ENCODE results near the gene ITGB1. TPM values are rescaled to one million over a fixed set of nuclear protein-coding genes. Genes with fewer than 3 reads are reported as not detected.
A peak's percentile ranks its signal among the peaks of the same experiment; 100 is the strongest.

ITGB1 gene
- total RNA-seq, 1 donor from 2014 or later: 542 TPM

GRCh38 chr10:32955299-32955772 lies 2.7 kb downstream of the ITGB1 start:
- H3K4me1 ChIP-seq: peaks cover 96% of the 10 kb centered on the region
- no peaks in the 10 kb centered on the region for H3K36me3 ChIP-seq
- H3K27ac ChIP-seq (replicated peaks): peak overlapping the region; percentile 99
- no peaks in the 10 kb centered on the region for H3K9me3 ChIP-seq (replicated peaks)
- no peak for DNase-seq
- no peak for TF ChIP-seq CTCF (IDR thresholded peaks at IDR 0.05; ENCODE audit: borderline replicate concordance)
- intact Hi-C loops (cut with micrococcal nuclease): no loop called here
- H3K27me3 ChIP-seq (ENCODE audit: low read depth): no peaks in the 10 kb centered on the region
- H3K4me3 ChIP-seq: peak overlapping the region; percentile 97

DNA sequence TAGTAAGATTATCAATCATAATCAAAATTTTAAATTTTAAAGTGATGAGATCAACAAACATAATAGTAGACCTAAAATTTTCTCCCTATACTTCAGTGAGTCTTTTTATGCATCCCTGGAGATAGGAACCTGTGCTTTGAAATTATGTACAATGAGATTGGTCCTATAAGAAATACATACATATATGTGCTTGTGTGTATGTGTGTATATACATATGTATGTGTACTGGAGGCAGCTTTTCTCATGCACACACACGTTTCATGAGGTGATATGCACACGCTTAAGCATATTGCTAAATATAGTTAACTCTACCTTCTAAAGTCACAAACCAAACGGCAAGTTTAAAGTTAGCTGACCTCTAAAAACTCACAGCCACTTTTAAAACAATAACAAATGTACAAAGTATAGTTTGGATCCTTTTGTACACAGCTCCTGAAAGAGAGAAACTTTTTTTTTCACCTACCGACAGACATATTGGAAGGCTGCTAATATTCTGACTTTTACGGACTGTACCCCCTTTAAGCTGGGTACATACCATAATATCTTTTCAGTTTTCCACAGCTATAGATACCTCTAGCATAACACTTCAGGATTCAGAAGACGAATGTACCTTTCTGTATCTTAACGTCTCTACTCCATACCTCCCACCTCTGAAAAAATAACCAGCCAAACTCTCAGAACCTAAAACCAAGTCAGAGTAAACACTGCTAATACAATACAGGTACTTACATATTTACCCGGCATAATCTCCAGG lies 3.3 kb downstream of the ITGB1 start:
- no peak for DNase-seq
- Histone ChIP-seq H3K27me3 (ENCODE audit: low read depth) (no peaks in the 10 kb centered on the region), H3K4me3 (peak overlapping the region; percentile 97), H3K36me3 (no peaks in the 10 kb centered on the region), H3K9me3 (replicated peaks) (no peaks in the 10 kb centered on the region), H3K4me1 (peaks cover 96% of the 10 kb centered on the region), H3K27ac (replicated peaks) (peak overlapping the region; percentile 99)
- no peak for TF ChIP-seq CTCF (IDR thresholded peaks at IDR 0.05; ENCODE audit: borderline replicate concordance)
- intact Hi-C loops (cut with micrococcal nuclease): no loop called here

DNA sequence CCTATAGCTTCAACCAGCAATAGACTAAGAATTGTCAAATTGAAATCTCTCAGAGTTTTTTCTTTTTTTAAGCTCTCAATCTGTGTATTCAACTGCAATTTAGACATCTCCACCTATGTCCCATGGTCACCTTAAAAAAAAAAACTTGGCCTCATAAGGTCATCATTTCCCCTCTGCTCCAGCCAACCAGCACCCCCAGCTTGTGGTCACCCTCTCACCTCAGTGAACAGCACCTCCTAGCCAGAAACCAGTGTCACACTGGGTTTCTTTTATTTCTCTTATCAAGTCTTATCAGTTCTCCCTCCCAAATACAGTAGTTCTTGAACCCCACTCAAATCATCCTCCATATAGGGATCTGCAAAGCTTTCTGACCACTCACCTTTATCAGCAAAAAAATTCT lies 4.0 kb downstream of the ITGB1 start:
- H3K9me3 ChIP-seq (replicated peaks): no peaks in the 10 kb centered on the region
- H3K27me3 ChIP-seq (ENCODE audit: low read depth): no peaks in the 10 kb centered on the region
- intact Hi-C loops (cut with micrococcal nuclease): no loop called here
- TF ChIP-seq CTCF (IDR thresholded peaks at IDR 0.05; ENCODE audit: borderline replicate concordance): no peak
- peak overlapping the region; percentile 99 for H3K27ac ChIP-seq (replicated peaks)
- H3K4me3 ChIP-seq: peak overlapping the region; percentile 97
- no peak for DNase-seq
- peaks cover 96% of the 10 kb centered on the region for H3K4me1 ChIP-seq
- no peaks in the 10 kb centered on the region for H3K36me3 ChIP-seq

GRCh38 chr10:32953277-32953927 lies 4.6 kb downstream of the ITGB1 start:
- intact Hi-C loops (cut with micrococcal nuclease): no loop called here
- Histone ChIP-seq H3K27me3 (ENCODE audit: low read depth) (no peaks in the 10 kb centered on the region), H3K36me3 (no peaks in the 10 kb centered on the region), H3K4me1 (peaks cover 96% of the 10 kb centered on the region), H3K27ac (replicated peaks) (peak overlapping the region; percentile 99), H3K9me3 (replicated peaks) (no peaks in the 10 kb centered on the region), H3K4me3 (peak overlapping the region; percentile 97)
- DNase-seq: peak; percentile 18
- TF ChIP-seq CTCF (IDR thresholded peaks at IDR 0.05; ENCODE audit: borderline replicate concordance): no peak

DNA sequence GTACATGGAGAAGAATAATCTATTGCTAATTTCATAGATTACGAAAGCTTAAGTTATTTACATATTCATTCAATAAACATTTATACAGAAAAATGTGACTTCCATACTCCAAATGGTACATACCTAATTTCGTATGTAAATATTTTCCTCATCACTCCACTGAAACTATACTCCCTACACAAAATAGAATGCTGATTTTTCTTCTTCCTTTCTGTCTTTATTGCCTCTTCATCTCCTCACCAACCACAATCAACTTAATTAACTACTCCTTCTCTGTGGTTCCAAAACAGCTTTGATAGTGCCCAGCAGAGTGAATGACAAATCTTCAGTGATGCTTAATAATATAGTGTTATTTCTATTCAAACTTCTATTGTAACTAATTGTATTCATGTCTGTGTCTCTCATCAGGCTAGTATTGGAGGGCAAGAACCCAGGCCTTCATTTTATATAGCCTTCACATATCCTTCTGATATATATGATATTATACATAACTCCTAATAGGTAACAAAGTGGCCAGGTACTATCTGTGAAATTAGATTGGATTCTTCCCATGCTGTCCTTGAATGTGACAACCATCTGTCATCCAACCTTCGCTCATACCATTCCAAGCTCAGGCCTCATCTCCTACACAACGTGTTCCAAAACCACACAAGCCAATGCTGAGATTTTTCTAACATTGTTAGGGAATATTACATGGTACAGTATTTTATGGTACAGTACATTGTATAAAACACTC lies 5.3 kb downstream of the ITGB1 start:
- H3K36me3 ChIP-seq: no peaks in the 10 kb centered on the region
- H3K27me3 ChIP-seq (ENCODE audit: low read depth): no peaks in the 10 kb centered on the region
- DNase-seq: no peak
- H3K4me1 ChIP-seq: peaks cover 100% of the 10 kb centered on the region
- no peaks in the 10 kb centered on the region for H3K9me3 ChIP-seq (replicated peaks)
- peak overlapping the region; percentile 99 for H3K27ac ChIP-seq (replicated peaks)
- intact Hi-C loops (cut with micrococcal nuclease): no loop called here
- no peak for TF ChIP-seq CTCF (IDR thresholded peaks at IDR 0.05; ENCODE audit: borderline replicate concordance)
- H3K4me3 ChIP-seq: no peak overlapping the region

Measured in left ventricle myocardium inferior (tissue), 1 donor.